Muscle layer of colon (tissue), 2 donors: Measurements from ENCODE around the gene CHN2.

Experiments used
- H3K27ac ChIP-seq: one replicate; pipeline ENCODE4 v1.7.0; 2013; ENCODE audit warnings: low read depth, mild to moderate bottlenecking, low read length, moderate library complexity
- H3K27me3 ChIP-seq, 2 donors: one replicate each; pipeline ENCODE4 v1.7.0; 2013; ENCODE audit warnings: low read length in 2 of 2, mild to moderate bottlenecking in 2 of 2; ENCODE audit not compliant: insufficient read depth in 2 of 2, control insufficient read depth in 1 of 2
- H3K36me3 ChIP-seq: one replicate; pipeline ENCODE4 v1.7.0; 2013; ENCODE audit warnings: mild to moderate bottlenecking, low read length; ENCODE audit not compliant: insufficient read depth
- H3K4me1 ChIP-seq: one replicate; pipeline ENCODE4 v1.7.0; 2013; ENCODE audit warnings: mild to moderate bottlenecking, low read length; ENCODE audit not compliant: insufficient read depth
- H3K4me3 ChIP-seq, 2 donors: one replicate each; pipeline ENCODE4 v1.7.0; 2013; ENCODE audit warnings: low read length in 2 of 2, low read depth in 1 of 2, mild to moderate bottlenecking in 1 of 2, moderate library complexity in 1 of 2
- H3K9ac ChIP-seq: one replicate; pipeline ENCODE4 v1.7.0; 2013; ENCODE audit warnings: low read length
- H3K9me3 ChIP-seq: one replicate; pipeline ENCODE4 v1.7.0; 2013; ENCODE audit warnings: mild to moderate bottlenecking, low read length
- donor health status: abdominal sarcoma.
- donor health status: Adenocarcinoma of cecum.

CHN2 gene

DNA sequence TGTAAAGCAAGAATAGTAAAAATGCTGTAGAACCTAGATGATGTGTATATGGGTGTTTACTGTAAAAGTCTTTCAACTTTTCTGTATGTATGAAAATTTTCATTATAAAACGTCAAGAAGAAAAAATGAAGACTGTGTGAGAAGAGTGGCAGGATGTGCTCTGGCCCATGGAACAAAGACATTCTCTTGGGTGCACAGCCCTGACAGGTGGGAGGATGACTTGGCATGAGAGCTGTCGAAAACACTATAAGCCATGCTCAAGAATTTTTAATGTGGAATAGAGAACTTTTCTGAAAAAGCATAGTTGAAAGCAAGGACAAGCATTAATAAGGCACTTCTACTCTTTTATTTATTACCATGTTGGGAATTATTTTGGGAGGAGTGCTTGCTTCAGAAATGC is 185.0 kb downstream of the CHN2 start:
- Histone ChIP-seq H3K36me3 (no peaks in the 10 kb centered on the region), H3K27me3 (no peaks in the 10 kb centered on the region), H3K9me3 (no peaks in the 10 kb centered on the region), H3K9ac (no peak overlapping the region), H3K4me3 (no peak overlapping the region), H3K27ac (no peak overlapping the region), H3K4me1 (no peaks in the 10 kb centered on the region)

DNA sequence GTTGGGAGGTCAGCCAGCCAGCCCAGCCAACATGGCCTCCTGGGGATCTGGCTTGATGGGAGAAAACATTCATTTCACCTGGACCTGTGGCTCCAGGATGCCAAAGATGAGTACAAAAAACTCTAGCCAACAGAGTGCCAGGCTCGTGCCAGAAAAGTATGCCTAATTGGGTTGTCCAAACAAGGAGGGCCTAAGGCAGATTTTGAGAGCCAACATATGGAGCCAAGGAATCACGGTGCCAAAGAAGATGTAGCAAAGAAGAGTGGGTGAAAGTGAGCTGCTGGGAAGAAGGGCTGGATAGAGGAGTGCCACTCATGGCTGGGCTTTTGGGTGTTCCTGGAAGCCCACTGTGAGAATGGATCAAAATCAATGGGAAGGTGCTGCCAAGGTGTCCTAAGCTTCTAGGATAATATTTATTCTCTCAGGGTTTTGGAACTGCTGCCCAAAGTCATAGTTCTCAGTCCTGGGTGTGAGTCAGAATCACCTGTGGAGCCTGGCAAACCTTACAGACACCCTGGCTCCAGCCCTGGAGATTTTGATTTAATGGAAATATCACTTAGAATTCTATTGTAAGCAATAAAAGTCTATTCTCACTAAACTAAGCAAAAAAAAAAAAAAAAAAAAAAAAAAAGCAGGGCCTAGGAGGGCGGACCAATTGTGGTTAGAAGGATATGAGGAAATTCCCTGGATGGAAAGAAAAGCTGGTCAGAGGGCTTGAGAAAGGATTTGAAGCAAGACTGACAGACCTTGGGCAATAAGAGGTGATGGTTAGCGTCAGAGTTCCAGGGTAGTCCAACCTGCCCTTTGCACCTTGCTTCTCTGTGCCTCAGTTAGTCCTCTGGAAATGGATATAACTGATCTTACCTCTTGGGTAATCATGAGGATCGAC is 186.9 kb downstream of the CHN2 start:
- Histone ChIP-seq H3K9ac (no peak overlapping the region), H3K36me3 (no peaks in the 10 kb centered on the region), H3K4me3 (no peak overlapping the region), H3K27me3 (no peaks in the 10 kb centered on the region), H3K4me1 (no peaks in the 10 kb centered on the region), H3K9me3 (no peaks in the 10 kb centered on the region), H3K27ac (no peak overlapping the region)

DNA sequence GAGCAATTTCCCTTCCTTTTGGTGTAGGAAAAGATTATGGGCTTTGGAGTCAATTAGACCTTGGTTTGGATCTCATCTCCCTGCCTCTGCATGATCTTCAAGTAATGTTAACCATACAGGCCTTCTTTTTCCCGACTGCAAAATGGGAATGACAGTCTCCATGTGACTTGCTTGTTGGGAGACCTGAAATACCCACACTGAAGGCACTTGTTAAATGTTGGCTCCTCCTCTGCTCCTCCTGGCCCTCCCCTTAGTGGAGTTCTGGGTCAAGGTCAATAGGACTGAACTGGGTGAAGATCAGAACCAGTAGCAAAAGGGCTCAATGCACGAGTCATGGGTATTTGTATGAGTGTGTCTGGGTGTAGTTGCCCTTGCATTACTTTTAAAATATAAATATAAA is 189.7 kb downstream of the CHN2 start:
- Histone ChIP-seq H3K4me3 (no peak overlapping the region), H3K4me1 (no peaks in the 10 kb centered on the region), H3K27ac (no peak overlapping the region), H3K9ac (no peak overlapping the region), H3K9me3 (no peaks in the 10 kb centered on the region), H3K36me3 (no peaks in the 10 kb centered on the region), H3K27me3 (no peaks in the 10 kb centered on the region)

DNA sequence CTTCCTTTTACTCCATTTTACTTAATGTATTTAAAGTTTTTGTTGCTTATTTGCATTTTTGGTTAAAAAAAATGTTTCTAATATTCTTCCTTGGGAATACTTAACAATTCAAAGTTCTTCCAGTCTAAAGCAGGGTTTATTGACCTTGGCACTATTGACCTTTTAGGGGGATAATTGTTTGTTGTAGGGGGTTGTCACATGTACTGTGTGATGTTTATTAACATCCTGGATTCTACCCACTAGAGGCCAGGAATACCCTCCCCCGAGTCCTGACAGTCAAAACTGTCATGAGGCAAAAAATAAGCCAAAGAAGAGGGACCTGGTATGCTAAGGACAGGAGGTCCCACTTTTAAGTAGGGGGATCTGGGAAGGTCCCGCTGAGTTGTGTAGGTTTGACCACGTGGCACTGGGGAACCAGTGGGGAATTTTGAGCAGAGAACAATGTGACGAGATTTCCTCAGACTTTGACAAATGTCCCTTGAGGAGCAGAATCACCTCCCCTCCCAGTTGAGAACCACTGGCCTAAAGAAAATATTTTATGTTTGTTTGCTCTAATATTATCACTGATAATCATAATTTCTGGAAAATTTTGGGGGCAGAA is 190.7 kb downstream of the CHN2 start:
- Histone ChIP-seq H3K9me3 (no peaks in the 10 kb centered on the region), H3K36me3 (no peaks in the 10 kb centered on the region), H3K4me3 (no peak overlapping the region), H3K27ac (no peak overlapping the region), H3K9ac (no peak overlapping the region), H3K4me1 (no peaks in the 10 kb centered on the region), H3K27me3 (no peaks in the 10 kb centered on the region)

DNA sequence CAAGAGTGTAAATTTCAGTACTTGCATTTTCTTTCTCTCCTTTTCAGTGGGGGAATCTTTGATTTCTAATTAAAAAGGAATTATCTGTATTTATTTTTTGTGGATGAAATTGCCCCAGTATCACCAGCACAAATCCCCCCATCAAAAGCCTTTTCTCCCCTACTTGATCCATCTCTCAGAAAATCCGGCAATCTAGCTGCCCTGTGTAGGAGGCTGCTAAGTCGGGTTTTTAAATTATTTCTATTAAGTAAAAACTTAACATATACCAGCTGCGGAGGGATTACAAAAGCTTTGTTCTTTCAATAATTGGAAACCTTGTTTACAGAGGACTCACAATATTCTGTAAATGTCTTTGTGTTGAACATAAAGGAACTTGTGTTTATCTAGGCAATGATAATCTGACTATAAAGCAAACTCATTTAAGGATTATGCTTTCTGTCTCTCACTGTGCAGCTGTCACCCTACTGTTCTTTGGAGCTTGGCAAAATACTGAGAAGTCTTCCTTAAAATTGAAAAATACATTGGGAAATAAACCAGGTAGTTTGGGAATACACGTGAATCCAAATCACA is 191.7 kb downstream of the CHN2 start:
- H3K4me1 ChIP-seq: no peaks in the 10 kb centered on the region
- H3K27ac ChIP-seq: no peak overlapping the region
- H3K4me3 ChIP-seq: no peak overlapping the region
- H3K9ac ChIP-seq: no peak overlapping the region
- no peaks in the 10 kb centered on the region for H3K36me3 ChIP-seq
- no peaks in the 10 kb centered on the region for H3K9me3 ChIP-seq
- no peaks in the 10 kb centered on the region for H3K27me3 ChIP-seq

DNA sequence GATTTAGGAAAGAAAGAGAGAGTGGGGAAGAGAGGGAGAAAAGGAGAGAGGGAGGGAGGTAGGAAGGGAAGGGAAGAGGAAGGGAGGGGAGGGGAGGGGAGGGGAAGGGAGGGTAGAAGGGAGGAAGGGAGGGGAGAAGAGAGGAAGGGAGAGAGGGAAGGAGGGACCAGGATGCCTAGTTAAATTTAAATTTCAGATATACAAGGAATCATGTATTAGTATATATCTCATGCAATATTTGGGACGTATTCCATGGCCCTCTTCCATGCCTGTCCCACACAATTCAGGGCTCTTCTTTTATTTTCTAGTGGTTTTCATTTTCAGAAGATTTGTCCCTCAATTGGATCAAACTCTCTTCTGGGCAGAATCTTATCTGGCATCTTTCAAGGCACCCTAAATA is 196.7 kb downstream of the CHN2 start:
- H3K36me3 ChIP-seq: no peaks in the 10 kb centered on the region
- H3K9me3 ChIP-seq: no peaks in the 10 kb centered on the region
- H3K9ac ChIP-seq: no peak overlapping the region
- no peaks in the 10 kb centered on the region for H3K27me3 ChIP-seq
- no peak overlapping the region for H3K4me3 ChIP-seq
- H3K4me1 ChIP-seq: no peaks in the 10 kb centered on the region
- H3K27ac ChIP-seq: no peak overlapping the region

DNA sequence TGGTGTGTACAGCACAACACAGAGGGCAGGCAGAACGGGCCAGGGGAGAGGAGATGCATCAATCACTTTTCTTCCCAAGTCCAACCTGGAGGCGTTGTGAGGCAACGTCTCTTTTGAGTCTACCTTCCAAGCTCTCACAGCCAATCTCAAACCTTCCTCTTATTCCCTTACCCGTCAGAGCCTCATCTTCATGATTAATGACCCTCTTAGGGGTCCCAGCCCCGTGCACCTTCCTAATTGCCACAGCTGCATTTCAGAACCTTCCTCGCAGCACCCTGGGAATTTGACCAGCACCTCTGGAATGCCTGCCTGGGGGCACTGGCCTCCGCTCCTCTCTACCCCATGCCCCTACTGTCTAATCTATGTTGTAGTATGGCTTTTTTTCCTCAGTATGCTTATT is 199.7 kb downstream of the CHN2 start:
- Histone ChIP-seq H3K4me3 (no peak overlapping the region), H3K4me1 (no peaks in the 10 kb centered on the region)

DNA sequence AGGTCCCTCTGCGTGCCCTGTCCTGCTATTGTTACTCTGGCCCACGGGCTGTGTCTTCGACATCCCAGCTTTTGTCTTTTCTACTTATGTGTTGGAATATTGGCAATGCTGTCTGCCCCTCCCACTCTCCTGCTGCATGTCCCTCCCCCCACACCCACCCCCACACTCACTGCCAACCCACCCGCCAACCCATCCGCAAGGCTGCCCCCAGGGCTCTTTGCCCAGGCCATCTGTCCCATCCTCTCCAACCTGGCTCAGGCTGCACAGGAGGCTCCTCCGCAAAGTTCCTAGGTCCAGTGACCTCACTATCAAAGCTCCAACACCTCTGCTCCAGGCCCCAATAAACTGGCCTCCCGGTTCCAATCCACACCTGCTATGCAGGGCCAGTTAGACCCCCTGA is 202.0 kb downstream of the CHN2 start:
- Histone ChIP-seq H3K9me3 (no peaks in the 10 kb centered on the region), H3K27ac (no peak overlapping the region), H3K9ac (no peak overlapping the region), H3K4me1 (no peaks in the 10 kb centered on the region), H3K4me3 (no peak overlapping the region), H3K27me3 (no peaks in the 10 kb centered on the region), H3K36me3 (no peaks in the 10 kb centered on the region)

More for the DNA sequence above, 199.7 kb downstream of the CHN2 start:
- Histone ChIP-seq H3K27ac (no peak overlapping the region), H3K36me3 (no peaks in the 10 kb centered on the region), H3K27me3 (no peaks in the 10 kb centered on the region), H3K9ac (no peak overlapping the region), H3K9me3 (no peaks in the 10 kb centered on the region)

DNA sequence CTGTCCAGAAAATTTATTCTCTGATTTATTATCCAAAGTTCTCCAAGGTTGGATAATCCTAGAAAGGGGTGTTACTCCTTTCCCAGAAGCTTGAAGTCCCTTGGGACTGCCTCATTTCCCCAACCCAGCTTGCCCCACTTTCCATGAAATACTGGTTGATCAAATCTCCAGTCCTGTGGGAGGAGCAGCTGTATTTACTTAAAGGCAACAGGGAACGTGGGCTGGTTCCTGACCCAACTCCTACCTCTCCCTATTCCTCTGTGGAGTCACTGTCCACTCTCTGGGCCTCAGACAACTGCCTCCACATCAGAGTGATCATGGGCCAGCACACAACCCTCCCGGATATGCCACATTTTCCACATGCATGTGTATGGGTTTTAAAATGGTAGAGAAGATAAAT is 202.8 kb downstream of the CHN2 start:
- H3K9me3 ChIP-seq: no peaks in the 10 kb centered on the region
- no peak overlapping the region for H3K9ac ChIP-seq
- no peaks in the 10 kb centered on the region for H3K4me1 ChIP-seq
- H3K4me3 ChIP-seq: no peak overlapping the region
- H3K36me3 ChIP-seq: no peaks in the 10 kb centered on the region
- no peaks in the 10 kb centered on the region for H3K27me3 ChIP-seq
- H3K27ac ChIP-seq: no peak overlapping the region

DNA sequence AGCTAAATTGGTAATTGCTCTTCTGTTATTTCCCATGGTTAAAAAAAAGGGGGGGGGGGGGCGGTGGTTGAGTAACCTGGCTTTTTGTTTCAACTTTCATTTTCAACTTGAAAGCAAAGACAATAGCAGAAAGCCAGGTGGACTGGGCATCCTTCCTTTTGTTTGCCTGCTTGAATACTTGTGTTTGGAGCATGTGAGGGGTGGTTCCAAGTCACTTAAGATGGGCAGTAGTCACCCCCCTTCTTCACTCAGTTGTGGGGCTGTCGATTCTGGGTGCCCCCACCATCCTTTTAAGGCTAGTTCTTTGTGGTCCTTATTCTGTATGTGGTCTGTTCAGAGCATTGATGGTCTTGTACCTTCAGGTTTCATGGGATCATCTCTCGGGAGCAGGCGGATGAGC is 203.4 kb downstream of the CHN2 start:
- no peak overlapping the region for H3K4me3 ChIP-seq
- no peaks in the 10 kb centered on the region for H3K36me3 ChIP-seq
- no peak overlapping the region for H3K9ac ChIP-seq

DNA sequence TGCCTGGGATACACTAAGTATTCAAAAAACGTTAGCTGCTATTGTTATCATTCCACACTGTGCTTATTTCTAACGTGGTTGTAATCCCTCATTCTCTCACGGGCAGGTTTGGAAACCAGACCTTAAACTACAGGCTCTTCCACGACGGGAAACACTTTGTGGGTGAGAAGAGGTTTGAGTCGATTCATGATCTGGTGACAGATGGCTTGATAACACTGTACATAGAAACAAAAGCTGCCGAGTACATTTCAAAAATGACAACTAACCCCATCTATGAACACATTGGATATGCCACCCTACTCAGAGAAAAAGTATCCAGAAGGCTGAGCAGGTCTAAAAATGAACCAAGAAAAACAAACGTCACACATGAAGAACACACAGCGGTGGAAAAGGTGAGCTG is 205.9 kb downstream of the CHN2 start:
- Histone ChIP-seq H3K9ac (no peak overlapping the region), H3K4me1 (no peaks in the 10 kb centered on the region), H3K36me3 (no peaks in the 10 kb centered on the region), H3K27me3 (no peaks in the 10 kb centered on the region), H3K27ac (no peak overlapping the region), H3K4me3 (no peak overlapping the region), H3K9me3 (no peaks in the 10 kb centered on the region)

More for the DNA sequence above, 203.4 kb downstream of the CHN2 start:
- Histone ChIP-seq H3K27me3 (no peaks in the 10 kb centered on the region), H3K27ac (no peak overlapping the region), H3K4me1 (no peaks in the 10 kb centered on the region), H3K9me3 (no peaks in the 10 kb centered on the region)
